T1000 (cell line): Measurements from ENCODE around the gene SLC27A5.
"Not testable (repeated sequence)": the region's sequence is repeated elsewhere in the genome, so short reads cannot be mapped to it uniquely, and the experiment has no call there.

Source experiments
- DNase-seq: peaks from one replicate; lab custom pipeline; 2025; ENCODE audit warnings: mixed read lengths; lab: John Stamatoyannopoulos, UW

The SLC27A5 gene

GRCh38 chr19:58550362-58551122 lies 38.8 kb upstream of the SLC27A5 start:
- DNase-seq: no peak

- DNase-seq: no peak
Measured at GRCh38 chr19:58549664-58550361, 38.0 kb upstream of the SLC27A5 start.

- DNase-seq: no peak
Measured at GRCh38 chr19:58548859-58549663, 37.3 kb upstream of the SLC27A5 start.

- no peak for DNase-seq
Measured at GRCh38 chr19:58547323-58548312, 35.8 kb upstream of the SLC27A5 start.

DNA sequence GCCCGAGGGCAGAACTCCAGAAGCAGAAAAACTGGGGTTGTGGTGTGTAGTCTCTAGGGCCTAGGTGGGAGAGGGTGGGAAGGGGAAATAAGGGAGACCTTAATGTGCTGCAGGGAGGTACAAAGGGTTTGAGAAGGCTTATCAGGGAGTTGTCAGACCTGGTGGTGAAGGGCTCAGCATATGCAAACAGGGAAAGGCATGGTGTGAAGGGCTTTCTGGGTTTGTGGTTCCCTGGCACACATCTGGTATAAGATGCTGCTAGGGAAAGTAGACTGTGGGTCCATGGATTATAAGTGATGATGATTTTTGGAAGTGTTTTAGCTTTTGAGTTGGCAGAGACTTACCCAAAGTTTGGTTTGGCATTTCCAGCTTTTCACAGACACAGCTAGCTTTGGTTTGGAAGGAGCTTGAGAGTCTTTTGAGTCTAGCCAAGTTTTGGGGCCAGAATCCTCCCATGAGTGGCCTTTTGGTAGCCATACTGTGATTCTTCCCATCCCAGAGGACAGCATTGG lies 34.3 kb upstream of the SLC27A5 start:
- no peak for DNase-seq

DNA sequence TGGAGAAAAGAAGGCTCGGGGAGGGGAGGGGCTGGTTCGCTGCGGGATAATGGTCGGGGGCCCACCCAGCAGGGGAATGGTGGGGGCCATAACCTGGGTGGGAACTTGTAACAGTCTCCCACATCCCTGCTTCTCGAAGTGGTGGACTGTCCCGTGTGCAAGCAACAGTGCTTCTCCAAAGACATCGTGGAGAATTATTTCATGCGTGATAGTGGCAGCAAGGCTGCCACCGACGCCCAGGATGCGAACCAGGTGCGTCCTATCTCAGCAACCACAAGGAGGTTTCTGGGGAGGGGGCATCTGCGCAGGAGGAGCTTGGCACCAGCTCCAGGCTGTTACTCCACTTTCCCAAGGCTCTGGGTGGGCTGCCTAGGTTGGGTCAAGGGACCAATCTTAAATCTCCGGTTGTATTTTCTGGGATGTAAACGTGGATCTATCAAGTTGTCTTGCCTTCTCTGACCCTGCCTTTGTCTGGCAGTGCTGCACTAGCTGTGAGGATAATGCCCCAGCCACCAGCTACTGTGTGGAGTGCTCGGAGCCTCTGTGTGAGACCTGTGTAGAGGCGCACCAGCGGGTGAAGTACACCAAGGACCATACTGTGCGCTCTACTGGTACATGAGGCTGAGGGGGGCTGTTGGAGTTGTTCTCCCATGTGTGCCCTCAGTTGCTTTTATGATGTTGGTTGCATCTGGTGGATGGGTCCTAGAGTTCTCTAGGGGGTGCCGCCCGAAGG lies 33.7 kb upstream of the SLC27A5 start:
- DNase-seq: no peak

DNA sequence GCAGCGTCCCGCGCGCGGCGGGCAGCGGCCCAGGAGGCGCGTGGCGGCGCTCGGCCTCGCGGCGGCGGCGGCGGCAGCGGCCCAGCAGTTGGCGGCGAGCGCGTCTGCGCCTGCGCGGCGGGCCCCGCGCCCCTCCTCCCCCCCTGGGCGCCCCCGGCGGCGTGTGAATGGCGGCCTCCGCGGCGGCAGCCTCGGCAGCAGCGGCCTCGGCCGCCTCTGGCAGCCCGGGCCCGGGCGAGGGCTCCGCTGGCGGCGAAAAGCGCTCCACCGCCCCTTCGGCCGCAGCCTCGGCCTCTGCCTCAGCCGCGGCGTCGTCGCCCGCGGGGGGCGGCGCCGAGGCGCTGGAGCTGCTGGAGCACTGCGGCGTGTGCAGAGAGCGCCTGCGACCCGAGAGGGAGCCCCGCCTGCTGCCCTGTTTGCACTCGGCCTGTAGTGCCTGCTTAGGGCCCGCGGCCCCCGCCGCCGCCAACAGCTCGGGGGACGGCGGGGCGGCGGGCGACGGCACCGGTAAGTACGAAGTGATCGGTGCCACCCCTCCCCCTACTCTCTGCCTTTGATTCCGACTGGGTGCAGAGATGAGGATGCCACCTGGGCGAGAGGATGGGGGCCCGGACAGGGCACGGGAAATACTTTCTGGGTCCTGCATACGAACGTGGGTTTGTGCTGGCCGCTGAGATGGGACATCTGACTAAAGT lies 32.9 kb upstream of the SLC27A5 start:
- no peak for DNase-seq

DNA sequence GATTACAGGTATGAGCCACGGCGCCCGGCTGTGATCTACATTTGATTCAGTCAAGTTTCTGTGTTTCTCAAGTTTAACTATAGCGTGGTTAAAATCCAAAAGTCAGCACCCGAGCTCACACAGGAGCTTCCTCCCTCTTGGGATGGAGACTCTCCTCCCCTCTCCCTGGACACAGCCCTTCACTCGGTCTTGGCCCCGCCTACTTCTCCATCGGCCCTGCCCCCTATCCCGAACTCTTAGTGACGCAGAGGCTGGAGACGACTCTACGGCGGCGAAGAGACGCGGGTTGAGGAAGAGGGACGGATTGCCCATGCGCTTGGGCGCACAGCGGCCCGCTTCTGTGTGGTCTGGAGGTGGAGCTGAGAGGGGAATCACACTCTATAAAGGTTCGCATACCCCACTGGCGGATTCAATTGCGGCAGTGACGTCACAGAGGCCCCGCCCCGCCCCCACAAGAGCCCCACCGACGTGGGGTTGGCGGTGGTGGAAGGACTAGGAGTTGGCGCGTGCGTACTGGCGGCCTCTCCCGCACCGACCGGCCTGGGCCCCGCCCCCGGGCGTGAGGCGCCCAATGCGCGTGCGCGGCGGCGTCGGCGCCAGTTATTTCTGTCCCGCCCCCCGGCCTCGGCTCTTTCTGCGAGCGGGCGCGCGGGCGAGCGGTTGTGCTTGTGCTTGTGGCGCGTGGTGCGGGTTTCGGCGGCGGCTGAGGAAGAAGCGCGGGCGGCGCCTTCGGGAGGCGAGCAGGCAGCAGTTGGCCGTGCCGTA lies 32.2 kb upstream of the SLC27A5 start, which contains the start of gene TRIM28:
TSS of gene TRIM28 (plus strand) at position 239 of the 765 bp plus-strand sequence. CDS start 694 bp downstream, outside the sequence.
- DNase-seq: no peak

DNA sequence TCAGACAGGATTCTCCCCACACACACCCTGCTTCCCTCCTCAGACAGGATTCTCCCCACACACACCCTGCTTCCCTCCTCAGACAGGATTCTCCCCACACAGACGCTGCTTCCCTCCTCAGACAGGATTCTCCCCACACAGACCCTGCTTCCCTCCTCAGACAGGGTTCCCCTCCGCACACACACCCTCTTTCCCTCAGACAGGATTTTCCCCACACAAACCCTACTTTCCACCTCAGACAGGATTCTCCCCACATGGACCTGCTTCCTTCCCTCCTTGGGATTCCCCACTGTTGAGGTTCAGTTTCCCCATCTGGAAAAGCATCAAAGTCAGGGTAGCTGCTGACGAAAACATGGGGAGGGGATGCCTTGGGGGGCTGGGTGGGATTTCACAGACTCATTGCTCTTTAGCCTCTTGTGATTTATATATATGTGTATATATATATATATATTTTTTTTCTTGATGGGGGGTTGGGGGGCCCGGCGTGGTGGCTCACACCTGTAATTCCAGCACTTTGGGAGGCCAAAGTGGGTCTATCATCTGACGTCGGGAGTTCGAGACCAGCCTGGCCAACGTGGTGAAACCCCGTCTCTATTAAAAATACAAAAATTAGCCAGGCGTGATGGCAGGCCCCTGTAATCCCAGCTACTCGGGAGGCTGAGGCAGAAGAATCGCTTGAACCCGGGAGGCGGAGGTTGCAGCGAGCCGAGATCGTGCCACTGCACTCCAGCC lies 31.0 kb upstream of the SLC27A5 start:
- DNase-seq: not testable (repeated sequence)

DNA sequence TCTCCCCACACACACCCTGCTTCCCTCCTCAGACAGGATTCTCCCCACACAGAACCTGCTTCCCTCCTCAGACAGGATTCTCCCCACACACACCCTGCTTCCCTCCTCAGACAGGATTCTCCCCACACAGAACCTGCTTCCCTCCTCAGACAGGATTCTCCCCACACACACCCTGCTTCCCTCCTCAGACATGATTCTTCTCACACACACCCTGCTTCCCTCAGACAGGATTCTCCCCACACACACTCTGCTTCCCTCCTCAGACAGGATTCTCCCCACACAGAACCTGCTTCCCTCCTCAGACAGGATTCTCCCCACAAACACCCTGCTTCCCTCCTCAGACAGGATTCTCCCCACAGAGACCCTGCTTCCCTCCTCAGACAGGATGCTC lies 27.4 kb upstream of the SLC27A5 start:
- DNase-seq: not testable (repeated sequence)

DNA sequence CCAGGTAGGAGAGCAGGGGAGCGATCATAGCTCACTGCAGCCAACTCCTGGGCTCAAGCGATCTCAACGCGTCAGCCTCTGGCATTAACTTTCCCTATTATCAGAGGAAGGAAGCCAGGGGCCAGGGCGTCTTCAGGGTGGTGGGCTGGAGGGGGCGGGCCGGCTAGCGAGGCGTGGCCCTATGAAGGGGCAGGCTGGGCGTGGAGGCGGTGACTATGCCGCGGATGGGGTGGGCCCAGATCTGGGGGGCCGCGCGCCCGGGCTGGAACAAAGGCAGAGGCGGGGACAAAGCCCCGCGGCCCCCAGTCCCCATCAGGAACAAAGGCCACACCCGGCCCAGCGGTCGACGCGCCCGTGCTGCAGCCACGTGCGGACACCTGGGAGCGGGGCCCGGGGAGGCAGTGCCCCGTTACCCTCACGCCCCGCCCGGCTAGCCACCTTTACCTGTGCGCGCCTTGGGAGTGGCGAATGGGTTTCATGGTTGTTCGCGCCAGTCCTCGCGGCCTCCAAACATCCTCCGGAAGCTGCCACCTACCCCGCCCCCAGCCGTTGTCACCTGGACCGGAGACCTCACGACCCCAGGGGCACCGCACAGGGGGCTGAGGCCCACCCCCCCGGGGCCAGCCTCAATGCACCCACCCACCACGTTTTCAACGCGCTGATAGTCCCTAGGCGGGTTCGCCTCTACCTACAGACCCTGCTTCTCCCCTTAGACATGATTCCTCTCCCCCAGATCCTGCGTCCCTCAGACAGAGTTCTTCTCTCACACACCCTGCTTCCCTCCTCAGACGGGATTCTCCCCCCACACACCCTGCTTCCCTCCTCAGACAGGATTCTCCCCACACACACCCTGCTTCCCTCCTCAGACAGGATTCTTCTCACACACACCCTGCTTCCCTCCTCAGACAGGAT lies 26.7 kb upstream of the SLC27A5 start:
- no peak for DNase-seq

- no peak for DNase-seq
Measured at GRCh38 chr19:58536852-58537798, 25.3 kb upstream of the SLC27A5 start.

GRCh38 chr19:58535857-58536256 lies 24.1 kb upstream of the SLC27A5 start:
- DNase-seq: no peak

DNA sequence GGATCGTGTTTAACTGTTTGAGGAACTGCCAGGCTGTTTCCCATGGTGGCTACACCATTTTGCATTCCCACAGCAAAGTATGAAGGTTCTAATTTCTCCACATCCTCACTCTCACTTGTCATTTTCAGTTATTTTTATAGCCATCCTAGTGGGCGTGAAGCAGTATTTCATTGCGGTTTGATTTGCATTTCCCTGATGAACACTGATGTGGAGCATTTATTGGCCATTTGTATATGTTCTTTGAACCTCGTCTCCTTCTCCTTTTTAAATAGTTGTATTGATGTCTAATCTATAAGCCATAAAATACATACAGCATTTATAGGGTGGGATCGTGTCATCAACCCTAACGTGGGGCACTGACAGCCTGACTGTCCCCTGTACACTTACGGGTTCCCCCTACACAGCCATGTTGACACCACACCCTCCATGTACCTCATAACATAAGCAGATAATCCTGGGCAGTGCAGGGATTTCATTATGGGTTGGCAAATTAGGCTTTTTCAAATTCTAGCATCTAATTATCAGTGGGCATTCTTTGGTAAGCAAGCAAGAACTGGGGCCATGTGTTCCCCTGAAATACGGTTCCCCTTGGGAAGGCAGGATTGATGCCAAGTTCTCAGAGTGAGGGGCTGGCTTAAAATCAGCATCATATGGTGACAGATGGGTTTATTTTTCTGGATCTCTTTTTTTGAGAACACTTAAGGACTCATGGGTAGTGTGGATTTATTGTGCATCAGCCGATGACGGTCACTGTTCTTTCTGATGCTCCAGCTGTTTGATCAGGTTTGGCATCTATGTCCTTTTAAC lies 19.4 kb upstream of the SLC27A5 start:
- no peak for DNase-seq

- no peak for DNase-seq
Measured at GRCh38 chr19:58529405-58529804, 17.6 kb upstream of the SLC27A5 start.
